GM12892 (cell line): Measurements from ENCODE around the gene RPSA.

Experiments
- POLR2A ChIP-seq: IDR thresholded peaks from 2 replicates; pipeline ENCODE4 v1.6.1; 2011; ENCODE audit warnings: low read depth, low read length, control low read depth
- POLR2AphosphoS5 ChIP-seq: IDR thresholded peaks from 2 replicates; pipeline ENCODE4 v1.6.1; 2011; ENCODE audit warnings: low read depth, low read length, control low read depth
- TAF1 ChIP-seq: IDR thresholded peaks from 2 replicates; pipeline ENCODE4 v1.6.1; 2011; ENCODE audit warnings: low read depth, mild to moderate bottlenecking, control low read depth, low read length, borderline replicate concordance

DNA sequence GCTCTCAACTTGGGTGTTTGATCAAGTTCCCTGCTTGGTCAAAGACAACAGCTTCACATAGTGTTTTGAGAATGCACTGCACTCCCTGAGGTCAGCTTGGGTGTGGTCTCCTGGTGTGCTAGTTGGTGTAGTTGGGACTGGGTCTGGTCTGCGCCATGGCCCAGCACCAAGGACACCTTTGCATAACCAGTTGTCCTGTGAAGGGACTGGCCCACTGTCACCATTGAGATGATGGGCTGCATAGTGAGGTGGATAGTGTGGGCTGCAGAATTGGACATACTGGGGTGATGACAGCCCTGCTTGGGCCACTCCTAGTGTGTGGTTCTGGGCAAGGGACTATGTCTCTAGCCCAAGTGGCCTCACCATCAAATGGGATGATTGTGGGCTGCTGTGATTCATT, 9.5 kb downstream of the RPSA start:
- TF ChIP-seq TAF1 (no peak), POLR2A (peak; percentile 27; the same call in 1 of the 2 replicates), POLR2AphosphoS5 (peak; percentile 63; the same call in 1 of the 2 replicates)
